T-helper 2 cell (primary cell): ENCODE data around the gene IRS1.

ENCODE experiments used
- DNase-seq, 5 experiments: peaks; one replicate each; pipeline versions ENCODE4 v3.0.0 to v3.0.0-alpha.2; 2012 to 2022

Gene IRS1

DNA sequence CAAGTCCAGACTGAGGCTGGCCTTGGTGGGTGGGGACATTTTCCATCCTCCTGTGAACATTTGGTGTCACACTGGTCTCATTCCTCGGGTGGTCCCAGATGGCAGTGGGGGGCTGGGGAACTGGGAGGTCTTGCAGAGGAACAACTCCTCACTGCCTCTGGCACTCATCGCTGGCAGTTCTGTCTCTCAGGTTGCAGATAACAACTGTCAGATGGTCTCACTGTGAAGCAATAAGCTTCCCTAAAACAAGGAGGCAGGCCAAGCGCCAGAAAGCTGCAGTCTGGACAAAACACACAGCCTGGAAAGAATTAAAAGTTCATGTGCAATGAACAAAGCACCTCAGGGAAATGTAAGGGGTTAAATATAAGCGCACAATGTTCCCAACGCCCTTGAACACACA is 78.1 kb downstream of the IRS1 start:
- no peak for DNase-seq

DNA sequence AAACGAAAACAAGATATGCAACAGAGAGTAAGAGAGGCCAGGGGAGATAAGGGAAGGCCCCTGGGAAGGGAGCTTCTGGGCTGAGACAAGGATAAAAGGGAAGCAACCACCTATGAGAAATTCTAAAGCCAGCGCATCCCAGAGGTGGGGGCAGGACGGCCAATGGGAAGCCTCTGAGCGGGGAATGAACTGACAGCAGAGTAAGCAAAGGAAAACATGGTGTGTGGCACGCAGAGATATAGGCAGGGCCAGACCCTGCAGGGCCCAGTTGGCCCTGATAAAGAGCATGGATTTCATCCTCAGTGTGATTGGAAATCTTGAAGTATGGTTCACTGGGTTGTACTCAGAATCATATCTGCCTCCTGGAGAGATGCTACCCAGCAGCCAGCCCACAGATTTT is 78.7 kb downstream of the IRS1 start:
- DNase-seq: no peak

DNA sequence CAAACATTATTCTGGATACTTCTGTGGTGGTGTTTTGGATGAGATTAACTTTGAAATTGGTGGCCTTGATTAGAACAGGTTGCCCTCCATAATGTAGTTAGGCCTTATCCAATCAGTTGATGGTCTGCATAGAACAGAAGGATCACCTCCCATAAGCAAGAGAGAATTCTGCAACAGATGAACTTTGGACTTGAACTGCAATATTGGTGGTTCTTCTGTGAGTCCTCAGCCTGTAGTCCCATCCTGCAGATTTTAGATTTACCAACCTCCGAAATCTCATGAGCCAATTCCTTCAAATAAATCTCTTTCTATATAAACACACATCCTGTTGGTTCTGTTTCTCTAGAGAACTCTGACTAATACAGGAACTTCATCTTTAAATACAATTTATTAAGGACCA is 81.9 kb downstream of the IRS1 start:
- no peak for DNase-seq

DNA sequence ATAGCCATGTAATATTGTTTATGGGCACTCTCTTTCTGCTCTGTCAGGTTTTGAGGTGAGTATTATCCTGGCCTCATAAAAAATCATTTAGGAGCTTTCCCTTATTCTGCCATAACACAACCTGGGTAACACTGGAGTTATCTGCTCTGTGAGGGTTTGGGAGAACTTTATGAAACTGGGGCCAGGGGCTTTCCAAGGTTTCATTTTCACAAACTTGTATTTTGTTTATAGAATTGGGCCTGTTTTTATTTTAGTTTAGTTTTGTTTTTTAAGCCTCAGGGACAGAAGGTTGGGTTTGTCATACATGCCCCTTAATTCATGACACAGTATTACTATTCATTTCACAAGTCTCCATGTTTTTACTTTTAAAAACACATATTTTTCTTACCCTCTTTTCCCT is 83.5 kb downstream of the IRS1 start:
- no peak for DNase-seq

DNA sequence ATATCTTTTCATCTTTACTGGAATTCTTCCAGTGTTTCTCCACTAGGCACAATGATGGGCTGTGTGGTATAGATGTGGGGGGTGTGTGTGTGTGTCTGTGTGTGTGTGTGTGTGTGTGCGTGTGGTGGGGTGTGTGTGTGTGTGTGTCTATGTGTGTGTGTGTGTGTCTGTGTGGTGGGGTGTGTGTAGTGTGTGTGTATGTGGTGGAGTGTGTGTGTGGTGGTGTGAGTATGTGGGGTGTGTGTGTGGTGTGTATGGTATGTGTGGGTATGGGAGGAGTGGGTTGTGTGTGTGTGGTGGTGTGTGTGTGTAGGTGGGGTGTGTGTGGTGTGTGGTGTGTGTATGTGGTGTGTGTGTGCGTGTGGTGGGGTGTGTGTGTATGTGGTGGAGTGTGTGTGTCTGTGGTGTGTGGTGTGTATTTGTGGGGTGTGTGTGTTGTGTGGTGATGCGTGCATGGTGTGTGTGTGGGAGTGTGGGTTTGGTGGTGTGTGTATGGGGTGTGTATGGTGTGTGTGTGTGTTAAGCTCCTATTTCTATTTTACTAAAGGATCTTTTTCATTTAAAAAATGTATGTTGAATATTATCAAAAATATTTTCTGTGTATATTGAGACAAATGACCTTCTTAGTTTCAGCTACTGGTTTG is 84.2 kb downstream of the IRS1 start:
- DNase-seq: no peak

DNA sequence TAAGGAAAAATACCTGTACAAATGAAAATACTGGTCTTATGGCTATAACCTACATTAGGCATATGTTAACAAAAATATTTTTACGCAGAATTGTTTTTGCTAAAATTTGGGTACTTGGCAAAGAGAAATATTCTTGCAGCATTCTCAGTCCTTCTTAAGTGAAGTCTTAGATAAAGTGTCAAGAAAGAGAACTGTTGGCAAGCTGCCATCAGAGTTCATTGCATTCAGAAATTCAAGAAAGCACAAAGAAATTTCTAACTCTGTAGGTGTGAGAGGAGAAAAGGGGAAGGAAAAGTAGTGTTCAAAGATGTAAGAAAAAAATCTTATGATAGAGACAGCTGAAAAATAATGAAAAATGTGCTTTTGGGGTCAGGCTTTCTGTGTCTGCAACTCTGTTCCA is 86.7 kb downstream of the IRS1 start:
- DNase-seq: no peak

DNA sequence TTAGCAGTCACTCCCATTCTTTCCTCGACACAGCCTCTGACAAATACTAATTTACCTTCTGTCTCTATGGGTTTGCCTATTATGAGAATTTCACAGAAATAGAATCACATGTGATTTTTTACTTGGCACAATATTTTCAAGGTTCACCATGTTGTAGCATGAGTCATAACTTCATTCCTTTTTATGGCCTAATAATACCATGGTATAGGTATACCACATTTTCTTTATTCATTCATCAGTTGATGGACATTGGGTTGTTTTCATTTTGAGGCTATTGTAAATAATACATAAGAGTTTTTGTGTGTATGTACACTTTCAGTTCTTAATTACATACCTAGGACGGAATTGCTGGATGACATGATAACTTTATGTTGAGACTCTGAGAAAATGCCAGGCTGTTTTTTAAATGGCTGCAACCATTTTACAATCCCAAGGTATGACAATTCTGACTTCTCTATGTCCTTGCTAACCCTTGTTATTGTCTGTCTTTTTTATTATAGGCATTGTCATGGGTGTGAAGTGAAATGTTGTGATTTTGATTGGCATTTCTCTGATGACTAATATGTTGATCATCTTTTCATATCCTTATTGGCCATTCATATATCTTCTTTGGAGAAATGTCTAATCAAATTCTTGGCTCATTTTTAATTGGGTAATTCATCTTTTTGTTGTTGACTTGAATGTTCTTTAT is 87.9 kb downstream of the IRS1 start:
- no peak for DNase-seq

DNA sequence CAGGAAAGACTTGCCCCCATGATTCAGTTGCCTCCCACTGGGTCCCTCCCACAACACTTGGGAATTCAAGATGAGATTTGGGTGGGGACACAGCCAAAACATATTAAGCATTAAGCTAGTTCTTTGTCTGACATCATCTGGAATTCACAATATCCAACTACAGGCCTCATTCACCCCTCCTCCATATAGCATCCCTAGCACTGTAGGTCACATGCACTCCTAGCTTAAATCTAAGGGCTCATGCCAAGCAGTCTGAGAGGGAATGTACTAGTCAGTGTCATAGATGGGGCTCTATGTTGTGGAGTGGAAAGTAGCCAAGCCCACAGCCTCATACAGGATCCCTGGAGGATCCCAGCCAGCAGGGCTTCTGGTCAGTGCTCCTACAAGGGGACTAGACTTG is 92.1 kb downstream of the IRS1 start:
- no peak for DNase-seq

DNA sequence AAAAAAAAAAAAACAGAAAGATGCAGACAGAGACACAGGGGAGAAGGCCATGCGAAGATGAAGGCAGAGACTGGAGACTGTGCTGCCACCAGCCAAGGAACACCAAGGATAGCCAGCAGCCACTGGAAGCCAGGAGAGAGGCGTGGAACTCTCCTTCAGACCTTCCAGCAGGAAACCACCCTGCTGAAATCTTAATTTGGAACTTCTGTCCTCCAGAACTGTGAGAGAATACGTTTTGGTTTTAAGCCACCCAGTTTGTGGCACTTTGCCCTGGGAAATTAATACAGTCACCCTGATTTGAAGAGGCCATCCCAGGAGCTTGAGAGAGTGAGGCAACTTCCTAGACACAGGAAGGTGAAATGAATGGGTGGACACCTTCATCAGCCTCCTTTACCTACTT is 93.7 kb downstream of the IRS1 start:
- no peak for DNase-seq

DNA sequence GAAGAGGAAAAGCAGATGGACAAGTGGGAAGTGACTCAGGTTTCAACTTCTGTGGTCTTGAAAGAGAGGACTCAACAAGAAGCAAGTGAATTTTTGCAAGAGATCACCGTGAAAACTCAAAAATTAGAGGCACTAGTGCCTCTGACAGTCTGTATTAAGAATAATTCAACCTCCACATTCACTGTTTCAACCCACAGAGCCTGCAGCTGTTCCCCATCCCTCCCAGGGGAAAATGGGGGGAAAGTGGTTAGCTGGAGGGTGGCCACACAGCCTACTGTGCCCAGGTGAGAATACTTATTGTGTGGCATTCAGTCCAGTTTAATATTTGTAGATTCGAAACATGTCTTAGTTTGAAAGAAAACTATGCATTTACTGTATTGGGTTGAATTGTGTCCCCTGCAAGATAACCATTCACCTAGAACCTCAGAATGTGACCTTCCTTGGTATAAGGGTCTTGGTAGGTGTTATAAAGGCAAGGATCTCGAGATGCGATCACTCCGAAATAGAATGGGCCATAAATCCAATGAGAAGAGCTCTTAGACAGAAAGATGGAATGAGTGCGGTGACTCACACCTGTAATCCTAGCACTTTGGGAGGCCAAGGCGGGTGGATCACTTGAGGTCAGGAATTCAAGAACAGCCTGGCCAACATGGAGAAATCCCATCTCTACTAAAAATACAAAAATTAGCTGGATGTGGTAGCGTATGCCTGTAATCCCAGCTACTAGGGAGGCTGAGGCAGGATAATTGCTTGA is 94.3 kb downstream of the IRS1 start:
- no peak for DNase-seq

DNA sequence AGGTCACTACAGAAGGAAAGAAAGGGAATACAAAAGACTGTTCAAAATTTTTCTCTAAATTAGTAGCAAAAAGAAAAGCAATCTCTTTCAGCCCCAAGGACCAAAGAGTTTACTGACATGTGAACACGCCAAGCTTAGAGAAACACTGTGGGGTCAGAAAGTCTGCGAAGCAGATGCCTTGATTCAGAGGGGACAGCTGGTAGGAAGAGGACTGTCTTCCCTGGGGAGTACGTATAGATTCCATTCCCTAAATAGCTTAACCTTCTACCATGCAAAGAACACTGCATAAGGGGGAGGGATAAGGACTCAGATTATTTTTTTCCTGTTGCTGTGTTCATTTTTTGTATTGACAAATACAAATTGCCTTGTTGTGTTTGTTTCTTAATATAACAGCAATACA is 96.1 kb downstream of the IRS1 start:
- DNase-seq: no peak

DNA sequence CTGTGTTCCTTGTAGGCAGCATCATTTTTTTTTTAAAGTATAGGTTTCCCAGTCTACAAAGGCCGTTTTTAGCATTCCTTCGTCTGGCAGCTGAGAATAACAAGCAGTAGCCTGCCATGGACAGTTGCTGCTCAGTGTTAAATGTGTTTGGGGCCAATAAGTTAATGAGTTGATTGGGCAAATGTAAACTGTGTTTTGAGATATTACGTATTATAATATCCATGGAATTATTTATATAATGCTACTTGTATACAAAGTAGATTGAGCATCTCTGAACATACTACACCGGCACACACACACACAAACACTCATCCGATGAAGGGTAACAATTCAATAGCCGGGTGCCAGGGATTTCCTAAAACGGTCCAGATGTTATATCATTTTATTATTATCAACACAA is 97.2 kb downstream of the IRS1 start:
- DNase-seq: no peak

DNA sequence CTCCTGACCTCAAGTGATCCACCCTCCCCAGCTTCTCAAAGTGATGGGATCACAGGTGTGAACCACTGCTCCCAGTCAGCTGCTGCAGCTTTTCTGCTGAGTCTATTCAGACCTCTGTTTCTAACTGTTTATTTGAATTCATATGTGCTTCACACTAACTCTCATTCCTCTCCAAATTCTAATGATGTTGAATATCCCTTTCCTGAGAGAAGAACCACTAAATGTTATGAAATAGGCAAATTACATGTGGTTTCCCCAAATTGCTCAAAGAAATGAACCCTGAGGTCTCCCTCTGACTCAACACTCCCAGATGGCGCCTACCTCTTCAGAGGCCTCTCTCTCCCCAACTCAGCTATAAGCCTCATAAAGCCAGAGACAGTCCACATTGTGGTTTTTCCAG is 98.6 kb downstream of the IRS1 start:
- no peak for DNase-seq

DNA sequence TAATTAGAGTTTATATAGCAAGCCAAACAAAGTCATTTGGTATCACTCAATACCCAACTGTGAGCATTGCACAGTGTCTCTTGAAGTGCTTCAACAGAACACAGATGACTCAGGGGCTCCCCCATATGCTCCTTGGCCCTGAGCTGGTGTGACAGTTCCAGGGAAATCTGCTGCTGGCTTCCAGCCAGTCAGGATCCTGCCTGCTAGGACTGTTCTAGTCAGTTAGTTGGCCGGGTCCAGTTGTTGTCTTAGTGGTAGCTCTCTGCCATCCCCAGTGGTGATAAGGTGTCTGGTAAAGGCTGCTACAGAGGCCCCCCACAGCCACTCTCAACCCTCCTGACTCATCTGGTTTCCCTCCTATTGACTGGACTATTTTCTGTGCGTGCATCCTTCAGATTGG is 100.3 kb downstream of the IRS1 start:
- no peak for DNase-seq

DNA sequence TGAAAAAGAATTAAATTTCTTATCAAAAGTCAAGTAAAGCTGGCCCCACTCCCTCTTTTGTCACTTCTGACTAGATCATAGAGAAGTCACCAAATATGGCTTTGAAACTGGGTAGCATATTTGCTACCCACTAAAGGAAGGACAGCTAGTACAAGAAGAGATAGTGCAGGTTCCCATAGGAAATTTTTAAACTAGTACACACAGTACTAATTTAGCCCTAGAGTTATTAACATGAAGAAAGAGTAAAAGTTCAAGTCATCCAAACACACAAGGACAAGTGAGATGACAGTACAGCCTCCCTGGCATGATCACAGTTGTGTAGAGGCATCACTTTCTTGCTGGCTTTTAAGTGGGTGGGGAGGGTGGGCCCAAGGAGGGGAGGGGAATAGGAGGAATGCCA is 100.9 kb downstream of the IRS1 start:
- DNase-seq: no peak

DNA sequence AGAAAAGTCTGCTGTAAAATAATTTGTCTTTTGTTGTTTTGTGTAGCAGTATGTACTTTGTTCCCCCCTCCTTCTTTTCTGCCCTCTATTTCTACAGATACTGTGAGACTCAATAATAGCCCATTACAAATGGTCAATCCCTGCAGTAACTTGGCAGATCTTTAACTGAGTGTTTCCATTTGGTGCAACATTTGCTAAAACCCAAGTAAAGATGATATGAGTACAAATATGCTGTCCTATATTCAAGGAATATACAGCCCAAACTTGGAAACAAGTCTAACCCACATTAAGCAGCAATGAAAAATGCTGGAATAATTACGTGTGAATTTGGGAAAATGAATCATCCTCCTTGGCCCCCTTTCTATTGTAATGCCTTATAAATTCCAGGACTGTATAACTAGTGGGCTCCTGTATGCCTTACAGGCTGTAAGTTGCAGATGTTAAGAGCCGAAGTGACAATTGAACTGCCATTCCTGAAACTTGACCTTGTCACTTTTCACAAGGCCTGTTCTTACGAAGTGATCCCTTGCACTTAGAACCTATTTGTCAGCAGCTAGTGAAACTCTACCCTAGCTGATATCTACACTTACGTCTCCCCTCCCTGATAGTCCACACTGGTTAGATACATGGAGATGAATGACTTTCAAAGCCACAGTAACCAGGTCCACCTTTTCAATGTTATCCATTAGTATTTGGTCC is 104.9 kb downstream of the IRS1 start:
- no peak for DNase-seq

DNA sequence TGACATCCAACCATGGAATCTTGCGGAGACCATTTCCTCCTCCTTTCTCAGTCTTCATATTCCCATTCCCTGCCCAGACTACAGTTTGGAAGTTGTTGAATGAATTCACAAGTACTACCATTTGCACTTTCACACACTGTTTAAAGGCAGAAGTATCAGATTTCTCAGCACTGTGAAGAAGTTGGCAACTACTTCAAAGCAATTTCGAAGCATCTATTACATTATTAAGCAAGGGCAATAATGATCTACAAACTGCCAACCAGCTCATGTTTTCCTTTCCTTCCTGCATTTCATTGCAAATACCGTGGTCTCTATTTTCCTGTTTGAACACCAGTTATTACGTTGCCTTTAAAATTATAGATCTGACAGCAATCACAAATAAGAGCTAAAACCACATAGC is 105.5 kb downstream of the IRS1 start:
- no peak for DNase-seq

DNA sequence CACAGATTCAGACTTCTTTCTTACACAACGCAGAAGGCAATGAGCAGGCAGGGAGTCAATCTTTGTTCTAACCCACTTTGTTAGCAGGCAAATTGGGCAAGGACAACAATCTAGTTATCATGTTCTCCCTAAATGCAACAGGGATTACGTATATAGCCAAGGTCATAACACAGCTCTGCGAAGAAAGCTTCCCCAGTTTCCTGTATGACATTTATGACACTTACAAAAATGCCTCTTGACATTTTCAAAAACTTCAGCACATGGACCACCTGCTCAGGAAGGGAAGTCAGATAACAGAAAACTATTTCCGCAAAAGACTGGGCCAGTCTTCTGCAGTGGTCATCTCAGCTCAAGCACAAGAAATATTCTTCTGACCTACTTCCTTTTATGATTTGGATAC is 106.1 kb downstream of the IRS1 start:
- no peak for DNase-seq

DNA sequence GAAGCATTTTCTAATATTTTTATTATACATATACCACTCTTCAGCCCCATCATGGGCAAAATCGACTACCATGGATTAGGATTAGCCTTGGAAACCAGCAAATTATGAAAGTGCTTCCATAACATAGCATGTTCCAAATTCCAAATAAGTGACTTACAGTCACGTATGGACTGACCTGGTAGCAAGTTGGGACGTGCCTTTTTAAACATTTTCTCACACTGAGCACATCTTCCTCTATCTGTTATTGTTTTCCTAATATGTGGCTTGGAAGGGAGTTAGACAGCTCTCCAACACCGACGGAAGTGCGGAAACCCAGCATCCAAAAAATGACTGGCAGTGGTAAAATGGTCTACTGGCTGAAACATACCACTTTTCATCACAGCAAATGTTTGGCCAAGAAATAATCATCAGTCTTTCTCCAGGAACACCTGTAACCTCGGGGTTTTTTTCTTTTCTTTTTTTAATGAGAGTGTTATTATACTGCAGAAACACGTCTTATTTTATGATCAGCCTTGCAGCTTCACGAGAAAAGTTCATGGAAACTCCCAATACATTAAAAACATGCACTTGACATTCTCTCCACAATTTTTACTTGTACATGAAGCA is 107.0 kb downstream of the IRS1 start:
- no peak for DNase-seq

DNA sequence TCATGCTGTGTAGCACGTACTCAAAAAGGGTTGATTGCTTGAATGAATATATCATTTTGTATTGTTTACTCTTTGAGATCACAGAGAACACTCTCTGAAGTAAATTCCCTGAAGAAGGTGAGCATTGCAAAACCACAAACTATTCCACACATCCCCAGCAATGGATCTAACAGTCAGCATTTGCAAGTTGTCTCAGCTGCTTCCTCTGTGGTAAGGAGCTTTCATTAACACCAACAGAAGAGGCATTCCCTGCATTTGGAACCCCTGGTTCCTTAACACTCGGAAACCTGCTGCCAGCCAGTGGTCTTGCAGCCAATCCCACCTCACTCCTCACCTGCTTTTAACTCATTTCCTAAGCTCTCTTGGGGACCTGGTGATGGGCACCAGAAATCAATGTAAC is 108.4 kb downstream of the IRS1 start:
- no peak for DNase-seq

DNA sequence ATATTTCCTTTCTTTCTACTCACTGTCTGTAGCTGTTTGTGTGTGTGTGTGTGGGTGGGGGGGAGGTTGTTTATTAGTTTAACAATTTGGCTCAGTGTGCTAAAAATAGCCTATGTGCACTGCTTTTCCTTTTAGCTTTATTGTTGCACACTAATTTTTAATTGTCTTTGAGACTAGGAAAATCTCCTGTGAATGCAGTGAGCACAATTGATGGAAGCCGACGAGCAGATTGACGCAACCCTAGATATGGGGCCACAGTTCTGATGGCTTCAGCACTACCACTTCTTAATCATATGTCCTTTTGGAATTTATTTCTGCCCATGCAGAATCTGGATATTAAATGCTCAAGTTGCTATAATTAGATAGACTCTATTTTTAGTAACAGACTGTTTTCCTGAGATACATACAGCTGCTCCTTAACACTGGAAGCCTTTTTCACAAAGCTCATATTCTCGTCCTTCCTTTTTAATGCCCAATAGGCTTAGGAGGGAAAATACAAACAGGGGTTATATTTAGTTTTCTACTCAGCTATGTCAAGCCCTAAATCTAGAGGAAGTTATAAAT is 109.1 kb downstream of the IRS1 start:
- no peak for DNase-seq

DNA sequence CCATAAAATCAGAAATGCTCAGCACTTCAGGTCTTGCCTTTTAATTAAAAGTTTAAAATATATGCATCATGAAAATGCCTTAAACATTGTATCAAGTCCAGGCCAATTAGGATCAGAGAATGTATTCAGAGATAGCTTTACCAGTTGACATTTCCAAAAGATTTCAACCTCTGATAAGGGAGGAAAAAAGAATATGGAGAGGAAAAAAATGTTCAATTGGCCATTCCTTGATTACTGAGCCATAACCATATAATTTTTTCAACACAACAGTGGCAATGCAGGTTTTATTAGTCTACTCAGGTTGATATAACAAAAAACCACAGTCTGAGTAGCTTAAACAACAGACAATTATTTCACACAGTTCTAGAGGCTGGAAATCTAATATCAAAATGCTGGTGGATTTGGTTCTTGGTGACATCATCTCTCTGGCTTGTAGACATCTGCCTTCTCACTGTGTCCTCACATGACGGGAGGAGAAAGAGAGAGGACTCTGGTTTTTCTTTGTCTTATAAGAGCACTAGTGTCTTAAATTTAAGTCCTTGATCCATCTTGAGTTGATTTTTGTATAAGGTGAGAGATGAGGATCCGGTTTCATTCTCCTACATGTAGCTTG is 111.9 kb downstream of the IRS1 start:
- no peak for DNase-seq
